RWPE2 (cell line): ENCODE measurements around the gene RAD18.

Source experiments
- ATAC-seq: fragments of 200-7000 bp; cut with Tn5 transposase; 3 replicates; pipeline ENCODE4 v1.9.1; 2021; ENCODE audit warnings: low read depth
- DNase-seq: peaks from one replicate; pipeline ENCODE4 v3.0.0-alpha.2; 2020; ENCODE audit warnings: low spot score
- H3K27ac ChIP-seq: fragments of 450-650 bp; 2 replicates; pipeline ENCODE4 v1.5.1; 2017; ENCODE audit warnings: mild to moderate bottlenecking; ENCODE audit not compliant: poor library complexity, severe bottlenecking
- H3K27me3 ChIP-seq: fragments of 250-450 bp; sonication (Bioruptor Pico); 2 replicates; pipeline ENCODE4 v1.5.1; 2021; ENCODE audit warnings: mild to moderate bottlenecking, moderate library complexity; ENCODE audit not compliant: insufficient read depth, poor library complexity, severe bottlenecking
- H3K36me3 ChIP-seq: fragments of 250-450 bp; sonication (Bioruptor Pico); 2 replicates; pipeline ENCODE4 v1.5.1; 2020; ENCODE audit warnings: low read depth, mild to moderate bottlenecking, moderate library complexity
- H3K4me1 ChIP-seq: fragments of 250-450 bp; sonication (Bioruptor Pico); 2 replicates; pipeline ENCODE4 v1.5.1; 2021; ENCODE audit warnings: mild to moderate bottlenecking, moderate library complexity; ENCODE audit not compliant: insufficient read depth, poor library complexity, severe bottlenecking
- H3K4me3 ChIP-seq: fragments of 250-450 bp; sonication (Bioruptor Pico); 2 replicates; pipeline ENCODE4 v1.5.1; 2021; ENCODE audit warnings: mild to moderate bottlenecking, moderate library complexity; ENCODE audit not compliant: severe bottlenecking
- H3K9me3 ChIP-seq: fragments of 250-450 bp; sonication (Bioruptor Pico); 2 replicates; pipeline ENCODE4 v1.5.1; 2021; ENCODE audit warnings: mild to moderate bottlenecking, moderate library complexity; ENCODE audit not compliant: severe bottlenecking
- TF ChIP-seq, protein P1 (sequence below): fragments of 450-650 bp; IDR thresholded peaks from one replicate; pipeline ENCODE4 v1.5.1; 2017; ENCODE audit warnings: mild to moderate bottlenecking, moderate library complexity; ENCODE audit not compliant: poor library complexity, severe bottlenecking

RAD18 gene

DNA sequence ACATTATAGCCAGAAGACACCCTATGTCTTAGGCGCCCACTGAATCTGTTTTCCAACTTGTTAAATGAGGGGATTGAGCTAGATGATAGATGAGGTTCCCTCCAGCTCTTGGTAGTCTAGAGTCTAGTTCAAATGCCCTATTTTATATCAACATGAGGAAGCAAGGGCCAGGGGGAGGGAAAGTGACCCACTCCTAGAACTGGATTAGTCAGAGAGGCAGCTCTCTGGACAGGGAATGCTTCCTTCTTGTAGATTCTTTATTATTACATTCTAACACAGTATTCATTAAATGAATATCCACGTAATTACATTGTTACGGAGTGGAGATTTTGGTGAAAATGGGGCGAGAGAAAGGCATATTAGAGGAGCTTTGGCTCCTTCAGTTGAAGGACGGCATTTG is 89.5 kb downstream of the RAD18 start:
- DNase-seq, result no peak
- TF ChIP-seq, protein P1, sequence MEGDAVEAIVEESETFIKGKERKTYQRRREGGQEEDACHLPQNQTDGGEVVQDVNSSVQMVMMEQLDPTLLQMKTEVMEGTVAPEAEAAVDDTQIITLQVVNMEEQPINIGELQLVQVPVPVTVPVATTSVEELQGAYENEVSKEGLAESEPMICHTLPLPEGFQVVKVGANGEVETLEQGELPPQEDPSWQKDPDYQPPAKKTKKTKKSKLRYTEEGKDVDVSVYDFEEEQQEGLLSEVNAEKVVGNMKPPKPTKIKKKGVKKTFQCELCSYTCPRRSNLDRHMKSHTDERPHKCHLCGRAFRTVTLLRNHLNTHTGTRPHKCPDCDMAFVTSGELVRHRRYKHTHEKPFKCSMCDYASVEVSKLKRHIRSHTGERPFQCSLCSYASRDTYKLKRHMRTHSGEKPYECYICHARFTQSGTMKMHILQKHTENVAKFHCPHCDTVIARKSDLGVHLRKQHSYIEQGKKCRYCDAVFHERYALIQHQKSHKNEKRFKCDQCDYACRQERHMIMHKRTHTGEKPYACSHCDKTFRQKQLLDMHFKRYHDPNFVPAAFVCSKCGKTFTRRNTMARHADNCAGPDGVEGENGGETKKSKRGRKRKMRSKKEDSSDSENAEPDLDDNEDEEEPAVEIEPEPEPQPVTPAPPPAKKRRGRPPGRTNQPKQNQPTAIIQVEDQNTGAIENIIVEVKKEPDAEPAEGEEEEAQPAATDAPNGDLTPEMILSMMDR, result no peak
- no peaks in the 10 kb centered on the region for H3K9me3 ChIP-seq
- peak overlapping the region; percentile 37 for H3K27ac ChIP-seq
- no peaks in the 10 kb centered on the region for H3K27me3 ChIP-seq
- peaks cover 25% of the 10 kb centered on the region for H3K4me1 ChIP-seq
- H3K36me3 ChIP-seq, result peaks cover 9% of the 10 kb centered on the region
- H3K4me3 ChIP-seq, result no peak overlapping the region
- ATAC-seq, result no peak

DNA sequence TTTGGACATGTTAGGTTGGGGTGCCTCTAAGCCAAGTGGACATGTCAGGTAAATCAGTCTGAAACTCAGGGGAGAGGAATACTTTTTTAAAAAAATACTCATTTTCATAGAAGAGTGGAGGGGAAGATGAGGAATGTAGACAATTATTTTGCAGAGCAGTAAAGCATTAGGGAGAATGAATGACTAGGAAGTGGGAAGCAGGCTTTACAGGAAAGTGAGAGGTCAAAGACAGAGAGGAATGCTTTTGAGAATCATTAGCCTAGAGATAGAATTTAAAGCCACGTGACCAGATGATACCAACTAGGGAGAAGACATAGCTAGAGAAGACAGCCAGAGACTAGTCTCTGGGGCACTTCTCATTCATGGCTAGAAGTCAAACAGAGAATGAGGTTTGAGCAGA is 91.0 kb downstream of the RAD18 start:
- Histone ChIP-seq H3K27me3 (no peaks in the 10 kb centered on the region), H3K9me3 (no peaks in the 10 kb centered on the region), H3K27ac (peak overlapping the region; percentile 96), H3K4me1 (peaks cover 28% of the 10 kb centered on the region), H3K4me3 (no peak overlapping the region), H3K36me3 (peaks cover 13% of the 10 kb centered on the region)
- ATAC-seq, result no peak
- TF ChIP-seq, protein P1, result no peak
- no peak for DNase-seq

DNA sequence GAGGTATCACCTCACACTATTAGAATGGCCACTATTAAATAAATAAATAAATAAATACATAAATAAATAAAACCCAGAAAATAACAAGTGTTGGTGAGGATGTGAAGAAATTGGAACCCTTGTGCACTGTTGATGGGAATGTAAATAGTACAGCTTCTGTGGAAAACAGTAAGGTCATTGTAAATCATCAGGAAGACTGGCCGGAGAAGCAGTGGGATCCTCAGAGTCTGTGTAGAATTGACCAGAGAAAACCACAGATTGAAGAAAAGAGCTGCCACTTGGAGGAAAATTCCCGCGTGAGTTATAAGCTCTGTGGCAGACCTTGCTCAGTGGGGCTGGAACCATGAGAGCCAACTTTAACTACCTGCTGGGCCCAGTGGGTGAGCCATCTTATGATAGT is 92.0 kb downstream of the RAD18 start:
- Histone ChIP-seq H3K36me3 (peaks cover 4% of the 10 kb centered on the region; the same call in 1 of the 2 replicates), H3K4me1 (peaks cover 28% of the 10 kb centered on the region), H3K4me3 (no peak overlapping the region), H3K27ac (peak overlapping the region; percentile 96), H3K9me3 (no peaks in the 10 kb centered on the region), H3K27me3 (no peaks in the 10 kb centered on the region)
- TF ChIP-seq, protein P1, result no peak
- no peak for DNase-seq
- ATAC-seq, result no peak

DNA sequence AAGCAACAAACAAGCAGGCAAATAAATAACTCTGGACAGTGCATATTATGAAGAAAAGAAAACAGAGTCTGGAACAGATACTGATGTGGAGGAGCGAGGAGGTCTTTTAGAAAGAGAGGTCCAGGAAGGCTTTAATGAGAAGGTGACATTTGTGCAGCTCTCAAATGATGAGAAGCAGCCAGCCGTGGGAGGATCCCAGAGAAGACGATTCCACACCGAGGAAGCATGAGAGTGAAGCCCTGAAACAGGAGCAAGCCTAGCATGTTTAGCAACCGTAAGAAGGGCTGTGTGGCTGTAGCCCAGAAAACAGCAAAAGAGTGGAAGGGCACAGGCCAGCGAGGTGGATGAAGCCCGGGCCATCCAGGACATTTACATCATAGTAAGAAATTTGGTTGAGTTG is 93.1 kb downstream of the RAD18 start:
- no peak for ATAC-seq
- H3K4me3 ChIP-seq, result no peak overlapping the region
- no peaks in the 10 kb centered on the region for H3K27me3 ChIP-seq
- H3K9me3 ChIP-seq, result no peaks in the 10 kb centered on the region
- TF ChIP-seq, protein P1, result no peak
- no peak for DNase-seq
- H3K27ac ChIP-seq, result peak overlapping the region; percentile 96
- H3K4me1 ChIP-seq, result peaks cover 28% of the 10 kb centered on the region
- H3K36me3 ChIP-seq, result 0 out of 2 replicates have a peak, but pooled peaks cover 4% of the 10 kb centered on the region

DNA sequence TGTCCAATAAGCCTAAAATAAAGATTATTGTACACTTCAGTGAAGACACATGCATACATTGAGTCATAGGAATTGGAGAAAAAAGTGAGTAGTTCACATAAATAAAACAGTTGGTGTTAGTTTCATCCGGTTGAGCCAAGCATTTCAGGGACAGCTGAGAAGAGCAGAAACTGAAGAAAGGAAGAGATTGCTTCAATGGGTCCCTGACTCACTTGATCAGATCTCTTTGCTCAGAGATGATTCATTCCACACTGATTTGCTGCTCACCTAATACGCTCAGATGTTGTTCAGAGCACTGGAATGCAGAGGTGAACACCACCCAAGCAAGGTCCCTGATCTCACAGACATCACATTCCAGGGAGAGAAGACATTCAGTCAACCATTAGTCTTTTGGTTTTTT is 93.7 kb downstream of the RAD18 start:
- peak; percentile 97 for ATAC-seq
- Histone ChIP-seq H3K27ac (peak overlapping the region; percentile 96), H3K27me3 (no peaks in the 10 kb centered on the region), H3K36me3 (0 out of 2 replicates have a peak, but pooled peaks cover 4% of the 10 kb centered on the region), H3K9me3 (no peaks in the 10 kb centered on the region), H3K4me3 (no peak overlapping the region), H3K4me1 (peaks cover 27% of the 10 kb centered on the region)
- TF ChIP-seq, protein P1, result no peak
- DNase-seq, result peak; percentile 79
